Measurements from ENCODE around the gene SLC49A3. TPM values are rescaled to one million over a fixed set of nuclear protein-coding genes. Genes with fewer than 3 reads are reported as not detected.
A peak's percentile ranks its signal among the peaks of the same experiment; 100 is the strongest.
"Not testable (repeated sequence)": the region's sequence is repeated elsewhere in the genome, so short reads cannot be mapped to it uniquely, and the experiment has no call there.

SLC49A3 gene
- total RNA-seq, 1 experiment from 2014 or later, result 6.9 TPM

- no peak overlapping the region for H3K9ac ChIP-seq (ENCODE audit: extremely low read depth, insufficient read length, low read length)
- peaks cover 3% of the 10 kb centered on the region for H3K79me1 ChIP-seq (ENCODE audit: insufficient read depth, low read depth, low read length, poor library complexity, severe bottlenecking)
- WGBS (ENCODE audit: extremely low coverage, insufficient read length, low lambda C conversion rate), result no CpG with 5 or more reads among the region's 3 CpGs
These were observed 17.2 kb downstream of the SLC49A3 start for GRCh38 chr4:671769-672168.

GRCh38 chr4:669806-670559 lies 19.0 kb downstream of the SLC49A3 start:
- H3K4me1 Mint-ChIP-seq, result not testable (repeated sequence)

More at GRCh38 chr4:671769-672168, 17.2 kb downstream of the SLC49A3 start:
- Histone ChIP-seq H3K23me2 (ENCODE audit: insufficient read length, low read depth, low read length, poor library complexity, severe bottlenecking) (peaks cover 14% of the 10 kb centered on the region), H2AFZ (ENCODE audit: low read length) (no peak overlapping the region), H4K20me1 (ENCODE audit: control insufficient read depth, insufficient read depth, insufficient read length) (peaks cover 4% of the 10 kb centered on the region), H3K56ac (ENCODE audit: insufficient read length, low read depth, low read length) (no peak overlapping the region), H4K91ac (ENCODE audit: insufficient read length, low read depth, low read length) (no peak overlapping the region), H2BK5ac (ENCODE audit: insufficient read length, low read length) (no peak overlapping the region), H3K4ac (ENCODE audit: low read depth, low read length) (no peak overlapping the region), H3K27ac (ENCODE audit: insufficient read length, low read depth, low read length) (no peak overlapping the region), H3K4me2 (ENCODE audit: insufficient read depth, insufficient read length, low read length) (no peak overlapping the region), H3K14ac (ENCODE audit: insufficient read depth, low read length) (no peak overlapping the region), H3K18ac (ENCODE audit: insufficient read length, low read depth, low read length) (no peak overlapping the region), H3K23ac (ENCODE audit: insufficient read length, low read depth, low read length) (no peak overlapping the region), H2BK20ac (ENCODE audit: low read depth, low read length, poor library complexity, severe bottlenecking) (no peak overlapping the region), H2BK15ac (ENCODE audit: low read depth, low read length) (no peak overlapping the region), H3K4me1 (ENCODE audit: insufficient read depth, low read length) (0 out of 2 replicates have a peak, but pooled peaks cover 3% of the 10 kb centered on the region), H4K8ac (replicated peaks; ENCODE audit: insufficient read length, low read depth, low read length) (no peak overlapping the region), H2BK12ac (ENCODE audit: insufficient read length, low read depth, low read length) (no peak overlapping the region), H3K27me3 (ENCODE audit: insufficient read depth, low read length) (no peaks in the 10 kb centered on the region), H3K9me3 (ENCODE audit: control insufficient read depth, low read depth, low read length) (no peaks in the 10 kb centered on the region), H3T11ph (ENCODE audit: low read length) (no peak overlapping the region), H3K79me2 (ENCODE audit: insufficient read depth, low read length) (peaks cover 5% of the 10 kb centered on the region; the same call in 1 of the 2 replicates), H2BK120ac (ENCODE audit: low read depth, low read length, poor library complexity, severe bottlenecking) (no peak overlapping the region), H2AK5ac (ENCODE audit: insufficient read length, low read length) (no peak overlapping the region), H4K5ac (ENCODE audit: insufficient read length, low read depth, low read length) (no peak overlapping the region)
- H3K27ac Mint-ChIP-seq, result no peak overlapping the region
- no peak for DNase-seq
- no peaks in the 10 kb centered on the region; the same call in 1 of the 2 replicates for H3K27me3 Mint-ChIP-seq (ENCODE audit: low read depth)
- peaks cover 6 to 7% of the 10 kb centered on the region in 2 experiments for H3K4me1 Mint-ChIP-seq
- H3K4me3 Mint-ChIP-seq, result peak overlapping the region; percentile 40 to 93; a peak in 1 of 5 replicates
- TF ChIP-seq CTCF (conservative IDR thresholded peaks at IDR 0.05), result no peak
- no peaks in the 10 kb centered on the region; a peak in 1 of 5 replicates for H3K9me3 Mint-ChIP-seq
- H3K36me3 Mint-ChIP-seq (ENCODE audit: insufficient read depth in 1 of 3, low read depth in 3 of 3), result peaks cover 21 to 31% (median 29%) of the 10 kb centered on the region in 3 experiments; a peak in 6 of 7 replicates

More at GRCh38 chr4:669806-670559, 19.0 kb downstream of the SLC49A3 start:
- H3K4me3 Mint-ChIP-seq; H3K4ac ChIP-seq (ENCODE audit: low read depth, low read length); H3K79me1 ChIP-seq (ENCODE audit: insufficient read depth, low read depth, low read length, poor library complexity, severe bottlenecking); H3K27ac ChIP-seq (ENCODE audit: insufficient read length, low read depth, low read length); H2BK15ac ChIP-seq (ENCODE audit: low read depth, low read length); H3K27me3 ChIP-seq (ENCODE audit: insufficient read depth, low read length); H3K18ac ChIP-seq (ENCODE audit: insufficient read length, low read depth, low read length); H3K9ac ChIP-seq (ENCODE audit: extremely low read depth, insufficient read length, low read length); H2BK12ac ChIP-seq (ENCODE audit: insufficient read length, low read depth, low read length); H3K14ac ChIP-seq (ENCODE audit: insufficient read depth, low read length); H2AFZ ChIP-seq (ENCODE audit: low read length); H3T11ph ChIP-seq (ENCODE audit: low read length); H3K9me3 Mint-ChIP-seq; H4K5ac ChIP-seq (ENCODE audit: insufficient read length, low read depth, low read length); H2BK5ac ChIP-seq (ENCODE audit: insufficient read length, low read length); H3K79me2 ChIP-seq (ENCODE audit: insufficient read depth, low read length); DNase-seq; H4K8ac ChIP-seq (replicated peaks; ENCODE audit: insufficient read length, low read depth, low read length); H3K23ac ChIP-seq (ENCODE audit: insufficient read length, low read depth, low read length); H3K9me3 ChIP-seq (ENCODE audit: control insufficient read depth, low read depth, low read length); H4K91ac ChIP-seq (ENCODE audit: insufficient read length, low read depth, low read length); H2BK20ac ChIP-seq (ENCODE audit: low read depth, low read length, poor library complexity, severe bottlenecking); H4K20me1 ChIP-seq (ENCODE audit: control insufficient read depth, insufficient read depth, insufficient read length); H3K4me1 ChIP-seq (ENCODE audit: insufficient read depth, low read length); H3K27ac Mint-ChIP-seq; H2BK120ac ChIP-seq (ENCODE audit: low read depth, low read length, poor library complexity, severe bottlenecking); H3K56ac ChIP-seq (ENCODE audit: insufficient read length, low read depth, low read length); H3K27me3 Mint-ChIP-seq (ENCODE audit: low read depth); H3K4me2 ChIP-seq (ENCODE audit: insufficient read depth, insufficient read length, low read length); H2AK5ac ChIP-seq (ENCODE audit: insufficient read length, low read length): not testable (repeated sequence)
- H3K36me3 Mint-ChIP-seq (ENCODE audit: insufficient read depth in 1 of 3, low read depth in 3 of 3), result peaks cover 21 to 31% (median 29%) of the 10 kb centered on the region in 3 experiments; a peak in 6 of 7 replicates
- peaks cover 12% of the 10 kb centered on the region for H3K23me2 ChIP-seq (ENCODE audit: insufficient read length, low read depth, low read length, poor library complexity, severe bottlenecking)
- no CpG with 5 or more reads among the region's 11 CpGs for WGBS (ENCODE audit: extremely low coverage, insufficient read length, low lambda C conversion rate)
